Upper lobe of right lung (tissue), 1 donor: ENCODE measurements around the gene GRK3. TPM values are rescaled to one million over a fixed set of nuclear protein-coding genes. Genes with fewer than 3 reads are reported as not detected.
"Not testable (repeated sequence)": the region's sequence is repeated elsewhere in the genome, so short reads cannot be mapped to it uniquely, and the experiment has no call there.

ENCODE experiments used
- ATAC-seq: fragments of 200-7000 bp; cut with Tn5 transposase; one replicate; pipeline ENCODE4 v1.9.1; 2020; ENCODE audit warnings: mild to moderate bottlenecking, moderate library complexity
- DNase-seq: peaks from one replicate; pipeline ENCODE4 v3.0.0-alpha.2; 2020
- H3K27ac ChIP-seq: fragments of 200-600 bp; one replicate; pipeline ENCODE4 v1.8.0; 2022
- H3K27me3 ChIP-seq: fragments of 200-600 bp; one replicate; pipeline ENCODE4 v1.8.0; 2022; ENCODE audit warnings: mild to moderate bottlenecking
- H3K36me3 ChIP-seq: fragments of 200-600 bp; one replicate; pipeline ENCODE4 v1.8.0; 2022
- H3K4me1 ChIP-seq: fragments of 200-600 bp; one replicate; pipeline ENCODE4 v1.8.0; 2022
- H3K4me3 ChIP-seq: fragments of 200-600 bp; one replicate; pipeline ENCODE4 v1.8.0; 2022; ENCODE audit warnings: mild to moderate bottlenecking
- H3K9me3 ChIP-seq: fragments of 200-600 bp; one replicate; pipeline ENCODE4 v1.8.0; 2022
- intact Hi-C: fragments of 100-400 bp; cut with DNase I; formaldehyde crosslinking; loops from one replicate; pipeline ENCODE4 v1.11.0; 2022
- total RNA-seq: library from RNA; stranded (reverse); fragmentation: NEBNext Ultra II Directional; extraction: Animal tissue kit (Norgen Biotek cat#: 25700); gene quantifications from one replicate; pipeline ENCODE4 v1.2.1, GENCODE V29; 2021
- TF ChIP-seq, protein P1 (sequence below): fragments of 200-600 bp; IDR thresholded peaks from one replicate; pipeline ENCODE4 v1.8.0; 2022; ENCODE audit warnings: antibody characterized with exemption
- donor health status: DM: no; HTN: yes; CAD: no; lungs with severe emphysema.

Gene GRK3
- total RNA-seq, 1 donor from 2014 or later, result 26.0 TPM

DNA sequence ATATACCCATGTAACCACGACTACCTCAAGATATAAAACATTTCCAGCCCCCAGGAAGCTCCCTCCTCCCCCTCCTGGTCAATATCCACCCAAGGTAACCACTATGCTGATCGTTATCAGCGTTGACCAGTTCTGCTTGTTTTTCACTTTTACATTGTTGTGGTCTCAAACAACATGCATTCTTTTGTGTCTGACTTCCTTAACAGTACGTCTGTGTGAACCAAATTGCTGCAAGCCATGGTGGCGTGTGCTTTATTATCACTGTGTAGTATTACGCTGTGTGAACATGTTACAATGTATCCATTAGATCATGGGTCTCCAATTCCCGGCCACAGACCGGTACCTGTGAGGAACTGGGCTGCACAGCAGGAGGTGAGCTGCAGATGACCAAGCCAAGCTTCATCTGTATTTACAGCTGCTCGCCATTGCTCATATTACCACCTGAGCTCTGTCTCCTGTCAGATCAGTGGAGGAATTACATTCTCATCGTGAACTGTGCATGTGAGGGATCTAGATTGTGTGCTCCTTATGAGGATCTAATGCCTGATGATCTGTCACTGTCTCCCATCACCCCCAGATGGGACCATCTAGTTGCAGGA is 15.5 kb upstream of the GRK3 start:
- Histone ChIP-seq H3K27ac (no peak overlapping the region), H3K36me3 (no peaks in the 10 kb centered on the region), H3K4me1 (peaks cover 4% of the 10 kb centered on the region), H3K27me3 (no peaks in the 10 kb centered on the region), H3K9me3 (no peaks in the 10 kb centered on the region), H3K4me3 (no peak overlapping the region)
- TF ChIP-seq, protein P1, sequence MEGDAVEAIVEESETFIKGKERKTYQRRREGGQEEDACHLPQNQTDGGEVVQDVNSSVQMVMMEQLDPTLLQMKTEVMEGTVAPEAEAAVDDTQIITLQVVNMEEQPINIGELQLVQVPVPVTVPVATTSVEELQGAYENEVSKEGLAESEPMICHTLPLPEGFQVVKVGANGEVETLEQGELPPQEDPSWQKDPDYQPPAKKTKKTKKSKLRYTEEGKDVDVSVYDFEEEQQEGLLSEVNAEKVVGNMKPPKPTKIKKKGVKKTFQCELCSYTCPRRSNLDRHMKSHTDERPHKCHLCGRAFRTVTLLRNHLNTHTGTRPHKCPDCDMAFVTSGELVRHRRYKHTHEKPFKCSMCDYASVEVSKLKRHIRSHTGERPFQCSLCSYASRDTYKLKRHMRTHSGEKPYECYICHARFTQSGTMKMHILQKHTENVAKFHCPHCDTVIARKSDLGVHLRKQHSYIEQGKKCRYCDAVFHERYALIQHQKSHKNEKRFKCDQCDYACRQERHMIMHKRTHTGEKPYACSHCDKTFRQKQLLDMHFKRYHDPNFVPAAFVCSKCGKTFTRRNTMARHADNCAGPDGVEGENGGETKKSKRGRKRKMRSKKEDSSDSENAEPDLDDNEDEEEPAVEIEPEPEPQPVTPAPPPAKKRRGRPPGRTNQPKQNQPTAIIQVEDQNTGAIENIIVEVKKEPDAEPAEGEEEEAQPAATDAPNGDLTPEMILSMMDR, result no peak
- ATAC-seq (no peak), DNase-seq (no peak)
- intact Hi-C loops, result no loop called here

DNA sequence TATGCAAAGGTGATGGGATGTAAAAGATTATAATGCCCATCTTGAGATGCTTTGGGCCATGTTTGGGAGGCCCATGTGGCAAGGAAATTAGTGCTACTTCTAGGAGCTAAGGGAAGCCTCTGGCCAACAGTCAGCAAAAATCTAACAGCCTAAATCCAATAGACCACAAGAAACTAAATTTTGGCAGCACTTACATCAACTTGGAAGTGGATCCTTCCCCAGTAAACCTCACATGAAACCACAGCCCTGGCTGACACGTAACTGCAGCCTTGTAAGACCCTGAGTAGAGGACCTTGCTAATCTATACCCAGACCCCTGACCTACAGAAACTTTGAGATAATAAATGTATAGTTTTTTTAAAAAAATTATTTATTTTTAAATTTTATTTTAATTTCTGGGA is 13.1 kb upstream of the GRK3 start:
- H3K9me3 ChIP-seq, result no peaks in the 10 kb centered on the region
- H3K4me3 ChIP-seq, result no peak overlapping the region
- H3K27ac ChIP-seq, result no peak overlapping the region
- TF ChIP-seq, protein P1, result no peak
- ATAC-seq (no peak), DNase-seq (no peak)
- H3K4me1 ChIP-seq, result peaks cover 3% of the 10 kb centered on the region
- intact Hi-C loops, result no loop called here
- no peaks in the 10 kb centered on the region for H3K27me3 ChIP-seq
- H3K36me3 ChIP-seq, result no peaks in the 10 kb centered on the region

DNA sequence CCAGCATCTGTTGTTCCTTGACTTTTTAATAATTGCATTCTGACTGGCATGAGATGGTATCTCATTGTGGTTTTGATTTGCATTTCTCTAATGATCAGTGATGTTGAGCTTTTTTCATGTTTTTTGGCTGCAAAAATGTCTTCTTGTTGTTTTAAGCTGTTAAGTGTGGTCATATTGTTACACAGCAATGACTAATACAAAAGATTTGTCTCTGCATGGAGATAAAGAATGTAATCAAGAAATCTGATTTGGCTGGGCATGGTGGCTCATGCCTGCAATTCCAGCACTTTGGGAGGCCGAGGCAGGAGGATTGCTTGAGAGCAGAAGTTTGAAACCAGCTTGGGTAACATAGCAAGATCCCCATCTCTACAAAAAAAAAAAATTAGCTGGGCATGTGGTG is 12.1 kb upstream of the GRK3 start:
- H3K4me3 ChIP-seq, ATAC-seq, H3K27me3 ChIP-seq, H3K9me3 ChIP-seq, H3K4me1 ChIP-seq, DNase-seq, H3K36me3 ChIP-seq, H3K27ac ChIP-seq, intact Hi-C loops: not testable (repeated sequence)

GRCh38 chr22:25553131-25553530 is 11.3 kb upstream of the GRK3 start:
- ATAC-seq (no peak), DNase-seq (no peak)
- Histone ChIP-seq H3K4me3 (no peak overlapping the region), H3K27ac (no peak overlapping the region), H3K4me1 (peaks cover 3% of the 10 kb centered on the region), H3K36me3 (no peaks in the 10 kb centered on the region), H3K9me3 (no peaks in the 10 kb centered on the region), H3K27me3 (no peaks in the 10 kb centered on the region)
- TF ChIP-seq, protein P1, result no peak
- intact Hi-C loops, result no loop called here

- no peaks in the 10 kb centered on the region for H3K36me3 ChIP-seq
- H3K4me1 ChIP-seq, result peaks cover 3% of the 10 kb centered on the region
- TF ChIP-seq, protein P1, result no peak
- no peak overlapping the region for H3K4me3 ChIP-seq
- H3K27ac ChIP-seq, result no peak overlapping the region
- H3K27me3 ChIP-seq, result no peaks in the 10 kb centered on the region
- no peaks in the 10 kb centered on the region for H3K9me3 ChIP-seq
- intact Hi-C loops, result no loop called here
- DNase-seq, result no peak
- no peak for ATAC-seq
Observed at GRCh38 chr22:25554238-25554671, 10.2 kb upstream of the GRK3 start.

DNA sequence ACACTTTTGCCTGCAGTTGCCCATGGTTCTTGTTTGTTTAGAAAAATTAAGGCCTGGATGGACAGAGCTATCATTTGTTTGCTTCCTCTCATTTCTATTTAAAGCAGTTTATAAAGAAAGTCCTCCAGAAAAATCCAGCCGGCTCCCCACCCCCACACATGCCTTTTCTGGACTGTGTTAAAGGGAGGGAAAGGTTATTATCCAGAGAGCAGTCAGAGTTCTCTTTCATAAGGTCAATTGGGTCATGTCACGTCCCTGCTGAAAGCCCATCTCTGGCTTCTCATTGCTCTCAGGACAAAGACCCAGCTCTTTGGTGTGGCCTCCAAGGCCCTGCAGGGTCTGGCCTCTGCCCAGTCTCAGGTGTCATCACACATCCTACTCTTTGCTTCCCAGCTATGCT is 9.8 kb upstream of the GRK3 start:
- H3K27ac ChIP-seq, result no peak overlapping the region
- no peaks in the 10 kb centered on the region for H3K36me3 ChIP-seq
- intact Hi-C loops, result no loop called here
- TF ChIP-seq, protein P1, result no peak
- H3K9me3 ChIP-seq, result no peaks in the 10 kb centered on the region
- ATAC-seq (no peak), DNase-seq (no peak)
- no peak overlapping the region for H3K4me3 ChIP-seq
- no peaks in the 10 kb centered on the region for H3K27me3 ChIP-seq
- peaks cover 3% of the 10 kb centered on the region for H3K4me1 ChIP-seq
